RKO (cell line): ENCODE results near the gene METTL6.
A peak's percentile ranks its signal among the peaks of the same experiment; 100 is the strongest.
"Not testable (repeated sequence)": the region's sequence is repeated elsewhere in the genome, so short reads cannot be mapped to it uniquely, and the experiment has no call there.

Experiments used
- DNase-seq: peaks from one replicate; pipeline ENCODE4 v3.0.0-alpha.2; 2016; ENCODE audit warnings: low spot score

METTL6 gene

DNA sequence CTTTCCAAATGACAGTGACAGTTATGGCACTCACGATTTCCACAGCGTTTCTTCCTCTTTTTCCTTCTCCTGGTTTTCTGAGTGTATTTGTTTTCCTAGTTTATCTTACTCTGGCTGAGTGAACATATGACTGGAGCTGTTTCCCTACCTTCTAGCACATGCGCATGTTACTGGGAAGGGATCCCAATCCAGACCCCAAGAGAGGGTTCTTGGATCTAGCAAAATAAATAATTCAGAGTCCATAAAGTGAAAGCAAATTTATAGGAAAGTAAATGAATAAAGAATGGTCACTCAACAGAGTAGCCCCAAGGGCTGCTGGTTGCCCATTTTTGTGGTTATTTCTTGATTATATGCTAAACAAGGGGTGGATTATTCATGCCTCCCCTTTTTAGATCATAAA lies 23.8 kb downstream of the METTL6 start:
- no peak for DNase-seq

- no peak for DNase-seq
Measured at GRCh38 chr3:15401936-15402335, 25.4 kb downstream of the METTL6 start.

DNA sequence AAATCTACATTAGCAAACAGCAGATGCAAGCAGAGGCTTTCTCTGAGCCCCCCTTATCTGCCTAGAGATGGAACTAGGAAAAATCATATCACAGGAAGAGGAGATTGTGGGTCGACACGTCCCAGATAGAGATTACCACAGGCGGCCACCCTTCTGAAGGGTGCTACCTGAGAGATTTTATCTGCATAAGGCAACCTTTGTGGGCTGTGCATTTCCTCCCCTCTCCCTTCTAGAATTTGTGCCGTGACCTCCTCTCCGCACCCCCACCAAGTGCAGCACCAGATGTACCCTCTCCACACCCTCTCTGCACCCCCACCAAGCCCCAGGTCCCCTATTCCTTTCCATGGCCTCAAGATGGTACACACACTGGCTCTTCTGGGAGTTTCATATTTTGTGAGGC lies 27.4 kb downstream of the METTL6 start:
- DNase-seq: no peak

DNA sequence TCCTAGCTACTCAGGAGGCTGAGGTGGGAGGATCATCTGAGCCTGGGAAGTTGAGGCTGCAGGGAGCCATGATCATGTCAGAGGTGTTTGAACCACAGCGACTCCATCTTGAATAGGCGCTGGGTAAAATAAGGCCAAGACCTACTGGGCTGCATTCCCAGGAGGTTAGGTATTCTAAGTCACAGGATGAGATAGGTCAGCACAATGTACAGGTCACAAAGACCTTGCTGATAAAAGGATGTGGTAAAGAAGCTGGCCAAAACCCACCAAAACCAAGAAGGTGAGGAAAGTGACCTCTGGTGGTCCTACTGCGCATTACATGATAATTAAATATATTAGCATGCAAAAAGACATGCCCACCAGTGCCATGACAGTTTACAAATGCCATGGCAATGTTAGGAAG lies 28.6 kb downstream of the METTL6 start:
- peak; percentile 47 for DNase-seq

GRCh38 chr3:15393252-15393651 lies 34.1 kb downstream of the METTL6 start:
- DNase-seq: not testable (repeated sequence)

- DNase-seq: no peak
Measured at GRCh38 chr3:15391007-15391406, 36.3 kb downstream of the METTL6 start.

GRCh38 chr3:15390460-15390859 lies 36.9 kb downstream of the METTL6 start:
- DNase-seq: no peak

DNA sequence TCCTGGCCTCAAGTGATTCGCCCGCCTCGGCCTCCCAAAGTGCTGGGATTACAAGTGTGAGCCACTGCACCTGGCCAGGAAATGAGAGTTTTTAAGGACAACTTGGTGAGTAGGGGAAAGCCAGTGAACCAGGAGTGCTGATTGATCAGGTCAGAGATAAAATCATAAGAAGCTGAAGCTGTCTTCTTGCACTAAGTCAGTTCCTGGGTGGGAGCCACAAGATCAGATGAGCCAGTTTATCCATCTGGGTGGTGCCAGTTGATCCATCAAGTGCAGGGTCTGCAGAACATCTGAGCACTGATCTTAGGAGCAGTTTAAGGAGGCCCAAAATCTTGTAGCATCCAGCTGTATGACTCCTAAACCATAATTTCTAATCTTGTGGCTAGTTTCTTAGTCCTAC lies 39.0 kb downstream of the METTL6 start:
- DNase-seq: not testable (repeated sequence)

GRCh38 chr3:15387735-15388134 lies 39.6 kb downstream of the METTL6 start:
- DNase-seq: no peak

DNA sequence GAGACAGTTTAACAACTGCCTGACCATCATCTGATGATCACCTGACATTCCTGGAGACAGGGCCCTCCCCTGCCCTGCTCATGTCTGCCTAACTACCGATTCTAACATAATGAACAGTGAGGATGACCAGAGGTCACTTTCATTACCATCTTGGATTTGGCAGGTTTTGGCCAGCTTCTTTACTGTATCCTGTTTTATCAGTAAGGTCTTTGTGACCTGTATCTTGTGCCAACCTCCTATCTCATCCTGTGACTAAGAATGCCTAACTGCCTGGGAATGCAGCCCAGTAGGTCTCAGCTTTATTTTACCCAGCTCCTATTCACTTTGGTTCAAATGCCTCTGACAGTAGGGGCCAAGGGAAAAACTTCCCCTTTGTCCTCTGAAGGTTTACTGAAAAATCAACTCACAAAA lies 40.2 kb downstream of the METTL6 start:
- DNase-seq: no peak

DNA sequence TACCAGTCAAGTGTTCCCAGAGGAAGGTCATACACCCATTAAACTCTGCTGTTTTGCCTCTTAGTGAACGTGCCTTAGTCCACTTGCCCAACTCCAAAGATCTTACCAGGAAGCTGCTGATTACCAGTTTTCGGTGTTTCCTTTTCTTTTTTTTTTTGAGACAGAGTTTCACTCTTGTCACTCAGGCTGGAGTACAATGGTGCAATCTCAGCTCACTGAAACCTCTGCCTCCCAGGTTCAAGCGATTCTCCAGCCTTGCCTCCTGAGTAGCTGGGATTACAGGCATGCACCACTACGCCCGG lies 40.7 kb downstream of the METTL6 start:
- DNase-seq: not testable (repeated sequence)

DNA sequence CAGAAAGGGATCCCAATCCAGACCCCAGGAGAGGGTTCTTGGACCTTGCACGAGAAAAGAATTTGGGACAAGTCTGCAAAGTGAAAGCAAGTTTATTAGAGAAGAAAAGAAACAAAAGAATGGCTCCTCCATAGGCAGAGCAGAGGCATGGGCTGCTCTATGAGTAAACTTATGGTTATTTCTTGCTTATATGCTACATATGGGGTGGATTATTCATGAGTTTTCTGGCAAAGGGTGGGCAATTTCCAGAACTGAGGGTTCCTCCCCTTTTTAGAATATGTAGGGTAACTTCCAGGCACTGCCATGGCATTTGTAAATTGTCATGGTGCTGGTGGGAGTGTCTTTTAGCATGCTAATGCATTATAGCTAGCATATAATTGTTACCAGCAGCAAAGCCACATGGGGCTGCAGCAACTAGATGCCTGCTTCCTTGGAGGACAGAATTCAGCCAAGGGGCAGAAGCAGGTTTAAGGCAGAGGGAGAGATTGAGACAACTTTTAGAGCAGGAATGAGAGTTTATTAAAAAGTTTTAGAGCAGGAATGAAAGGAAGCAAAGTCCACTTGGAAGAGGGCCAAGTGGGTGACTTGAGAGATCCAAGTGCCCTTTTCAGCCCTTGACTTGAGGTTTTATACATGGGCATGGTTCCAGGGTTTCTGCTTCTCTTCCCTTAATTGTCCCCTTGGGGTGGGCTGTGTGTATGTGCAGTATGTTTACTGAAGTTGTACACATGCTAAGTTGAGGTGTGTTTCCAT lies 41.3 kb downstream of the METTL6 start:
- DNase-seq: no peak

GRCh38 chr3:15385238-15385695 lies 42.1 kb downstream of the METTL6 start:
- DNase-seq: not testable (repeated sequence)

DNA sequence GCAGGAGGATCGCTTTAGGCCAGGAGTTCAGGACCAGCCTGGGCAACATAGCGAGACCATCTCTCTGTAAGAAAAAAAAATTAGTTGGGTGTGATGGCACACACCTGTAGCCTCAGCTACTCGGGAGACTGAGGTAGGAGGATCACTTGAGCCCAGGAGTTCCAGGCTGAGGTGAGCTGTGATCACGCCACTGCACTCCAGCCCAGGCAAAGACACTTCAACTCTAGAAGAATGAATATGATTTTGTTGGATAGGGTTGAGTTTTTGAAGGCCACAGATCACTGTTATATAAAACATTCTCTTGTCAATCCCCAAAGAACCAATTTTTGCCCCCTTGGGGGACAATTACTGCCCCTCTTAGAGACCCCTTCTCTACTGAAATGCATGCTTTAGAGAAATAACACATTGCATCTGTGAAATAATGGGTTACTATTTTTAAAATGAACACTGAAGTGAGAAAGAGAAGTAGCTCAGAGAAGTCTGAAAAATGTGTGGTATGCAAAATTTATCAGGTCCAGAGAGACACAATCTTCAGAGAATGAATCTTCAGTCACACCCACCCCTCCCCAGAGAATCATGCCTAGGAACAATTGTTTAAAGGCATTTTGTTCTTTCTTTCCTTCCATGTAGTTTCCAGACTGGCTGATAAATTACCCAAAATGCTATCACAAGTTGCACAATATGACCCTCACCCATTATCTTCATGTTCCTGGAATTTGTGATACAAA lies 42.7 kb downstream of the METTL6 start:
- DNase-seq: no peak

GRCh38 chr3:15382405-15382923 lies 44.9 kb downstream of the METTL6 start:
- no peak for DNase-seq

- DNase-seq: no peak
Measured at GRCh38 chr3:15380980-15381890, 46.1 kb downstream of the METTL6 start.

- DNase-seq: peak; percentile 92
Measured at GRCh38 chr3:15377961-15378791, 49.2 kb downstream of the METTL6 start.

- no peak for DNase-seq
Measured at GRCh38 chr3:15375461-15376000, 51.8 kb downstream of the METTL6 start.

GRCh38 chr3:15372918-15373317 lies 54.4 kb downstream of the METTL6 start:
- no peak for DNase-seq

DNA sequence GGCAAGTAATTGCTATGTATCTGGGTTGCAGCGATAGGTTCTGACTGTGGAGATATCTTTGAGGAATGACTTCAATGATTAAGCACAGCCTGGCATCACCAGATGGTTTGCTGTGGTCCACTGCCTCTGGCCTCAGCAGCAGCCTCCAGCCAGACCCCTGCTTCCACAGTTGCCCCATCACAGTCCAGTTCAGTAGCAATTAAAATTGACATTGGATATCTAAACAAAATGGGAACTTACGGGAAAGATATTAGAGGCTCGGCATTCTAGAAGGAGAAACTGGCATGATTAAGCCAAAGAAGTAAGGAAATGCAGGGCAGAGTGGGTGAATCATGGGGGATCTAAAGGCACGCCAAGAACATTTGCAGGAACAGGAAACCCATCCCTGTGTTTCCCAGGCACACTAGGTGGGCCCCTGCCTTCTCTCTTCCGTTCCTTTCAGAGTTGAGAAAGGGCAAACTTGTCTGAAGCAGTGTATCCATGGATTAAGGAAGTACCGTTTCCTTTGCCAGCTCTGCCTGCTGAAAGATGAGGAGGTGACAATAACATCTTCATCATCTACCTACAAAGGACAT lies 58.7 kb downstream of the METTL6 start:
- DNase-seq: no peak

DNA sequence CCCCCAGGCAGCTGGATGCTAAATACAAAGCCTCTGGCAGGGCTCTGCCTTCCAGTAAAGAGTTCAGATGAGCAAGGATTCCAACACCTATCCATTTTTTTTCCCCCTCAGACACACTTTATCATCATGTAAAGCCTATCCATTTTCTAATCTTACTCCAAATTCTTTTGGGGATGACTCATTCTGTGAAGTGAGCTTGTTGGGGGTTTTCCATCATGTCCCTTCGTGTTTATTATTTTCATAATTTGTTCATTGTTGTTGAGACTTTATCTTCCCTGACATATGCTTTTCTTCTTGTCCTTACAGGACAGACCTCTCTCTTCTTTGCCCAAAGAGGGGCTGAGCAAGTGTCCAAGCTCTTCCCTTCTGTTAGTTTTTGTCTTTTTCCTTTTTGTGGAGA lies 60.3 kb downstream of the METTL6 start:
- DNase-seq: no peak
